Erythroblast (primary cell): ENCODE measurements around the gene HRH3.

Source experiments
- GATA1 ChIP-seq: IDR thresholded peaks from 2 replicates; pipeline ENCODE4 v1.6.1; 2011; ENCODE audit warnings: low read depth, mild to moderate bottlenecking, control low read depth, low read length, moderate library complexity
- POLR2A ChIP-seq: IDR thresholded peaks from 2 replicates; pipeline ENCODE4 v1.6.1; 2011; ENCODE audit warnings: mild to moderate bottlenecking, low read length

DNA sequence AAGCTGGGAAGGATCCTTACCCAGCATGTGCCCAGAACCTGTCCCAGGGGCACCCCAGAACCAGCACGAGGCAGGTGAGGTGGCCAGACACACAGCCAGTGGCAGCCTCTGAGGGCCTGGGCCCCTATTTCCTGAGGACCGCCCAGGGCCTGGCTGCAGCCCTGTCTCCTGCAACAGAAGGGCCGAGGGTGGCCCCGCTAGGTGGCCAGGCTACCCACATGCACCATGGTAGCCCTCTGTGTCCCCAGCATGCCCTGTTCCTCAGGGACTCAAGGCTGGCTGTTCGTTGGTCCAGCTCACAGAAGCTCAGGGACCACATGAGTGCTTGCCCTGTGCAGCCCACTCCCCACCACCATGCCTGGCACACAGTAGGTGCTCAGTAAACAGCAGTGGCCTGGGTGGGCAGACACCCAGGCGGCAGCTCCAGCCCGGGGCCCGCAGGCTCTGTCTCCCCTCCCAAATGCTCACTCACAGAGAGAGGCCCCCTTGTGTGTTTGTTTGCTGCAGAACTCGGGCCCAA lies 8.2 kb downstream of the HRH3 start:
- TF ChIP-seq POLR2A = no peak
- TF ChIP-seq GATA1 = no peak
